ENCODE results near the gene GPR31.

GPR31 gene

DNA sequence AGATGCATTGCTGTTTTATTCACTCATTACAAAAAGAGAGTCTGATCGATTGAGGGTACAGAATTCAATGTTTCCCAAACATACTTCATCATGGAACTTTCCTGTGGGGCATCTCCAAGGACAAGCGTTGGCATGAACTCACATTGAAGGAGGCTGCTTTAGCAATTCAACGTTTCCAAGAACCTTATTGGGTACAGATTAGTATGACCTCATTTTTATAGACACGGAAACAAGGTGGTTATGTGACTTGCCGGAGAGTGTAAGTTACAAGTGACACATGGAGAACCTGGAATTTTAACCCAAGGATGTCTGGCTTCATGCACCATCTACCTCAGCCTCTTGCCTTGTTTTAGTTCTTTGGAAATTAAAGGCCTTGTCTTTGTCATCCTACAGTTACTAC lies 8.8 kb downstream of the GPR31 start:
- POLR2A ChIA-PET = no interaction called here
- Histone ChIP-seq H3K27ac (ENCODE audit: extremely low read depth, low read depth, low read length) (no peak overlapping the region), H3K36me3 (ENCODE audit: control insufficient read depth in 2 of 2, insufficient read depth in 1 of 2, low read length in 2 of 2) (no peaks in the 10 kb centered on the region), H3K4me3 (ENCODE audit: low read depth, low read length) (no peak overlapping the region), H3K4me1 (ENCODE audit: control insufficient read depth, insufficient read depth, low read length) (no peaks in the 10 kb centered on the region), H3K9me3 (ENCODE audit: control insufficient read depth, insufficient read depth, low read depth, low read length) (no peaks in the 10 kb centered on the region)
- CTCF ChIA-PET = no interaction called here
- no peak for TF ChIP-seq HIC1 (tag by site-specific recombination; IDR thresholded peaks at IDR 0.05)
- TF ChIP-seq ZBTB7A (tag by site-specific recombination; IDR thresholded peaks at IDR 0.05; ENCODE audit: low read depth) = no peak
- TF ChIP-seq ZNF549 (tag by site-specific recombination; IDR thresholded peaks at IDR 0.05) = no peak

DNA sequence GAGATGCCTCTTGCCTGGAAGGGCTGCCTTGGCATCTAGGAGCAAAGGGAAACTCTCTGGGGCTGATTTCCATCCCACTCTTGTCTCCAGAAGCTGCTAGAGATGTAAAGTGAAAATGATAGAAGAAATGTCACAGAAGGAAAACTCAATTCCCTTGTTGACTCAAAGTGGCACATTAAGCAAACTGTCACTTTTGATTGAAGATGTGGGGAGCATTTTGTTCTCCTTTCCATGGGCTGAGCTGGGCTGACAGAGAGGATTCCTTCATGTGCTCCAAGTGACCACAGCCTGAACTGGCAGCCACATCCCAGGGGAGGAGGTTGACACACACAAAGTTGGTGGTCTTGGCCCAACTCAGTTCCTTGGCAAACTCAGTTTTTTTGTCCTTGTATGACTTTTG lies 9.8 kb downstream of the GPR31 start:
- H3K27ac ChIP-seq (ENCODE audit: extremely low read depth, low read depth, low read length) = no peak overlapping the region
- POLR2A ChIA-PET = no interaction called here
- H3K36me3 ChIP-seq (ENCODE audit: control insufficient read depth in 2 of 2, insufficient read depth in 1 of 2, low read length in 2 of 2) = no peaks in the 10 kb centered on the region
- no peaks in the 10 kb centered on the region for H3K4me1 ChIP-seq (ENCODE audit: control insufficient read depth, insufficient read depth, low read length)
- H3K4me3 ChIP-seq (ENCODE audit: low read depth, low read length) = no peak overlapping the region
- TF ChIP-seq, protein P1, sequence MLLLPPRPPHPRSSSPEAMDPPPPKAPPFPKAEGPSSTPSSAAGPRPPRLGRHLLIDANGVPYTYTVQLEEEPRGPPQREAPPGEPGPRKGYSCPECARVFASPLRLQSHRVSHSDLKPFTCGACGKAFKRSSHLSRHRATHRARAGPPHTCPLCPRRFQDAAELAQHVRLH (tag by site-specific recombination; IDR thresholded peaks at IDR 0.05) = no peak
- no peak for TF ChIP-seq ZBTB20 (tag by site-specific recombination; IDR thresholded peaks at IDR 0.05)
- TF ChIP-seq, protein P2, sequence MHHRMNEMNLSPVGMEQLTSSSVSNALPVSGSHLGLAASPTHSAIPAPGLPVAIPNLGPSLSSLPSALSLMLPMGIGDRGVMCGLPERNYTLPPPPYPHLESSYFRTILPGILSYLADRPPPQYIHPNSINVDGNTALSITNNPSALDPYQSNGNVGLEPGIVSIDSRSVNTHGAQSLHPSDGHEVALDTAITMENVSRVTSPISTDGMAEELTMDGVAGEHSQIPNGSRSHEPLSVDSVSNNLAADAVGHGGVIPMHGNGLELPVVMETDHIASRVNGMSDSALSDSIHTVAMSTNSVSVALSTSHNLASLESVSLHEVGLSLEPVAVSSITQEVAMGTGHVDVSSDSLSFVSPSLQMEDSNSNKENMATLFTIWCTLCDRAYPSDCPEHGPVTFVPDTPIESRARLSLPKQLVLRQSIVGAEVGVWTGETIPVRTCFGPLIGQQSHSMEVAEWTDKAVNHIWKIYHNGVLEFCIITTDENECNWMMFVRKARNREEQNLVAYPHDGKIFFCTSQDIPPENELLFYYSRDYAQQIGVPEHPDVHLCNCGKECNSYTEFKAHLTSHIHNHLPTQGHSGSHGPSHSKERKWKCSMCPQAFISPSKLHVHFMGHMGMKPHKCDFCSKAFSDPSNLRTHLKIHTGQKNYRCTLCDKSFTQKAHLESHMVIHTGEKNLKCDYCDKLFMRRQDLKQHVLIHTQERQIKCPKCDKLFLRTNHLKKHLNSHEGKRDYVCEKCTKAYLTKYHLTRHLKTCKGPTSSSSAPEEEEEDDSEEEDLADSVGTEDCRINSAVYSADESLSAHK (tag by site-specific recombination; IDR thresholded peaks at IDR 0.05) = no peak
- CTCF ChIA-PET = interaction anchor here (1.0 kb wide), 1 partner anchor 374 kb away, joined by 5 read pairs; no protein-coding TSS in a partner anchor
- no peaks in the 10 kb centered on the region for H3K9me3 ChIP-seq (ENCODE audit: control insufficient read depth, insufficient read depth, low read depth, low read length)

GRCh38 chr6:167146977-167147376 lies 10.8 kb downstream of the GPR31 start:
- Histone ChIP-seq H3K4me3 (ENCODE audit: low read depth, low read length) (no peak overlapping the region), H3K9me3 (ENCODE audit: control insufficient read depth, insufficient read depth, low read depth, low read length) (no peaks in the 10 kb centered on the region), H3K4me1 (ENCODE audit: control insufficient read depth, insufficient read depth, low read length) (no peaks in the 10 kb centered on the region), H3K27ac (ENCODE audit: extremely low read depth, low read depth, low read length) (no peak overlapping the region), H3K36me3 (ENCODE audit: control insufficient read depth in 2 of 2, insufficient read depth in 1 of 2, low read length in 2 of 2) (no peaks in the 10 kb centered on the region)
- TF ChIP-seq ZFP37 (tag by site-specific recombination; IDR thresholded peaks at IDR 0.05) (no peak), ZNF121 (tag by site-specific recombination; IDR thresholded peaks at IDR 0.05) (no peak), ZNF19 (tag by site-specific recombination; IDR thresholded peaks at IDR 0.05; ENCODE audit: low read depth) (no peak), ZNF138 (tag by site-specific recombination; IDR thresholded peaks at IDR 0.05; ENCODE audit: borderline replicate concordance) (no peak), ZNF239 (tag by site-specific recombination; IDR thresholded peaks at IDR 0.05) (no peak), SP7 (tag by site-specific recombination; IDR thresholded peaks at IDR 0.05) (no peak), ZSCAN23 (tag by site-specific recombination; IDR thresholded peaks at IDR 0.05) (no peak), KLF8 (tag by site-specific recombination; IDR thresholded peaks at IDR 0.05) (no peak), ZNF624 (tag by site-specific recombination; IDR thresholded peaks at IDR 0.05) (no peak), ZBTB6 (tag by site-specific recombination; IDR thresholded peaks at IDR 0.05) (no peak), ZNF362 (tag by site-specific recombination; IDR thresholded peaks at IDR 0.05) (no peak)
- TF ChIP-seq, protein P3, sequence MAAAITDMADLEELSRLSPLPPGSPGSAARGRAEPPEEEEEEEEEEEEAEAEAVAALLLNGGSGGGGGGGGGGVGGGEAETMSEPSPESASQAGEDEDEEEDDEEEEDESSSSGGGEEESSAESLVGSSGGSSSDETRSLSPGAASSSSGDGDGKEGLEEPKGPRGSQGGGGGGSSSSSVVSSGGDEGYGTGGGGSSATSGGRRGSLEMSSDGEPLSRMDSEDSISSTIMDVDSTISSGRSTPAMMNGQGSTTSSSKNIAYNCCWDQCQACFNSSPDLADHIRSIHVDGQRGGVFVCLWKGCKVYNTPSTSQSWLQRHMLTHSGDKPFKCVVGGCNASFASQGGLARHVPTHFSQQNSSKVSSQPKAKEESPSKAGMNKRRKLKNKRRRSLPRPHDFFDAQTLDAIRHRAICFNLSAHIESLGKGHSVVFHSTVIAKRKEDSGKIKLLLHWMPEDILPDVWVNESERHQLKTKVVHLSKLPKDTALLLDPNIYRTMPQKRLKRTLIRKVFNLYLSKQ (tag by site-specific recombination; IDR thresholded peaks at IDR 0.05; ENCODE audit: borderline replicate concordance) = no peak
- CTCF ChIA-PET = interaction anchor here (0.6 to 1.0 kb wide), 2 partner anchors 373 to 524 kb away, joined by 3 to 5 read pairs; no protein-coding TSS in a partner anchor
- POLR2A ChIA-PET = no interaction called here
